HUDEP-2 (cell line): ENCODE results near the gene VIL1.

Source experiments
- DNase-seq, 76 experiments: peaks; one replicate each; lab custom pipeline; 2025; ENCODE audit not compliant: unreplicated experiment in 76 of 76; lab: John Stamatoyannopoulos, UW

Gene VIL1

GRCh38 chr2:218435003-218435982, 16.4 kb downstream of the VIL1 start:
- DNase-seq = no peak

GRCh38 chr2:218436992-218437391, 18.1 kb downstream of the VIL1 start:
- DNase-seq = no peak

- no peak for DNase-seq
Observed at GRCh38 chr2:218437969-218438368, 19.0 kb downstream of the VIL1 start.

- DNase-seq = peak in 7 of 76 experiments; percentile 3 to 26 (median 4)
Observed at GRCh38 chr2:218438596-218438995, 19.7 kb downstream of the VIL1 start.

- DNase-seq = no peak
Observed at GRCh38 chr2:218444692-218445357, 25.9 kb downstream of the VIL1 start.

GRCh38 chr2:218445602-218446001, 26.7 kb downstream of the VIL1 start:
- DNase-seq = no peak

- DNase-seq = no peak
Observed at GRCh38 chr2:218446547-218446946, 27.6 kb downstream of the VIL1 start.

GRCh38 chr2:218447072-218447471, 28.1 kb downstream of the VIL1 start:
- DNase-seq = no peak

GRCh38 chr2:218448934-218449333, 30.0 kb downstream of the VIL1 start:
- DNase-seq = no peak

GRCh38 chr2:218452079-218452478, 33.2 kb downstream of the VIL1 start:
- DNase-seq = no peak

- DNase-seq = no peak
Observed at GRCh38 chr2:218456849-218457248, 37.9 kb downstream of the VIL1 start.

GRCh38 chr2:218458598-218458997, 39.7 kb downstream of the VIL1 start:
- DNase-seq = no peak

GRCh38 chr2:218465987-218466633, 47.2 kb downstream of the VIL1 start:
- DNase-seq = peak in 8 of 76 experiments; percentile 1 to 25 (median 14)

- no peak for DNase-seq
Observed at GRCh38 chr2:218470448-218470847, 51.5 kb downstream of the VIL1 start.

GRCh38 chr2:218471036-218471435, 52.1 kb downstream of the VIL1 start:
- DNase-seq = no peak

- DNase-seq = peak in 1 of 76 experiments; percentile 4
Observed at GRCh38 chr2:218471982-218472381, 53.1 kb downstream of the VIL1 start.

GRCh38 chr2:218472988-218473387, 54.1 kb downstream of the VIL1 start:
- DNase-seq = no peak

- DNase-seq = no peak
Observed at GRCh38 chr2:218474527-218474926, 55.6 kb downstream of the VIL1 start.

GRCh38 chr2:218476676-218477075, 57.8 kb downstream of the VIL1 start:
- no peak for DNase-seq

GRCh38 chr2:218477247-218477646, 58.3 kb downstream of the VIL1 start:
- DNase-seq = no peak

GRCh38 chr2:218478544-218478943, 59.6 kb downstream of the VIL1 start:
- DNase-seq = no peak
